Stomach (tissue), 9 donors: ENCODE measurements around the gene CENPO. TPM values are rescaled to one million over a fixed set of nuclear protein-coding genes. Genes with fewer than 3 reads are reported as not detected.

Source experiments
- DNase-seq, 2 donors: peaks; one replicate each; pipeline versions ENCODE4 v3.0.0 to v3.0.0-alpha.2; 2013 to 2019
- H3K27ac ChIP-seq, 5 donors: fragments of 200-600 bp in 4 of 5; sonication (generic) in 4 of 5; one replicate each; pipeline ENCODE4 v1.5.1; 2013 to 2019; ENCODE audit warnings: mild to moderate bottlenecking in 1 of 5, moderate library complexity in 1 of 5
- H3K27me3 ChIP-seq, 3 donors: fragments of 200-600 bp; sonication (generic); one replicate each; pipeline ENCODE4 v1.5.1; 2017 to 2019; ENCODE audit warnings: mixed run types in 1 of 3
- H3K36me3 ChIP-seq, 4 donors: fragments of 200-600 bp; sonication (generic); 1 replicate in 3 of 4; 2 replicates in 1 of 4; pipeline ENCODE4 v1.5.1; 2016 to 2019
- H3K4me1 ChIP-seq, 4 donors: fragments of 200-600 bp; sonication (generic); one replicate each; pipeline ENCODE4 v1.5.1; 2016 to 2019
- H3K4me3 ChIP-seq, 4 donors: fragments of 200-600 bp; sonication (generic) in 3 of 4; one replicate each; pipeline ENCODE4 v1.5.1; 2016 to 2019; ENCODE audit warnings: mild to moderate bottlenecking in 1 of 4
- H3K9me3 ChIP-seq, 4 donors: fragments of 200-600 bp; sonication (generic); one replicate each; pipeline ENCODE4 v1.5.1; 2016 to 2019
- EP300 ChIP-seq: sonication (generic); formaldehyde crosslinking; IDR thresholded peaks from one replicate; pipeline ENCODE4 v1.6.1; 2017; ENCODE audit warnings: antibody characterized with exemption
- POLR2A ChIP-seq, 4 donors: fragments of 450-650 bp; IDR thresholded peaks; one replicate each; pipeline ENCODE4 v1.6.1; 2016; ENCODE audit warnings: antibody characterized with exemption in 4 of 4, control low read depth in 2 of 4, mild to moderate bottlenecking in 1 of 4, moderate library complexity in 1 of 4
- POLR2AphosphoS5 ChIP-seq, 3 donors: sonication (generic); formaldehyde crosslinking; IDR thresholded peaks; one replicate each; pipeline ENCODE4 v1.6.1; 2016; ENCODE audit warnings: antibody characterized with exemption in 3 of 3
- WGBS, 5 donors: extraction: QIAGEN DNeasy Blood & Tissue Kit in 3 of 5; methylation state at CpG; one replicate each; pipeline versions ENCODE4 v1.1.5 to v1.1.7; 2013 to 2018; 5-methylcytosine and 5-hydroxymethylcytosine counted together
- intact Hi-C: fragments of 100-400 bp; cut with DNase I; formaldehyde crosslinking; loops from one replicate; pipeline ENCODE4 v1.15.1; 2023; ENCODE audit warnings: low total_unique reads
- polyA plus RNA-seq, 3 donors: library from polyadenylated mRNA; stranded (reverse); fragments of 200-250 nt; gene quantifications; one replicate each; pipeline ENCODE4 v1.2.3, GENCODE V29; 2013
- total RNA-seq, 5 donors: library from RNA; depleted of rRNA; stranded (reverse); fragments of >200 nt; gene quantifications; one replicate each; pipeline versions ENCODE4 v1.1.0 to v1.2.3, GENCODE V29; 2014 to 2016
- TF ChIP-seq, protein P1 (sequence below), 7 experiments: fragments of 450-650 bp in 4 of 7; fragments of 200-600 bp in 3 of 7; sonication (generic) in 3 of 7; IDR thresholded peaks; one replicate each; pipeline ENCODE4 v1.5.1; 2016 to 2019; ENCODE audit warnings: antibody characterized with exemption in 7 of 7, control low read depth in 2 of 7, mild to moderate bottlenecking in 1 of 7
- donor health status: healthy with polysubstance abuse.
- donor health status: Bipolar disorder and iron deficiency.
- donor health status: healthy.

Gene CENPO
- total and polyA plus RNA-seq, 8 donors = 1.3 to 70.0 (median 5.0) TPM

DNA sequence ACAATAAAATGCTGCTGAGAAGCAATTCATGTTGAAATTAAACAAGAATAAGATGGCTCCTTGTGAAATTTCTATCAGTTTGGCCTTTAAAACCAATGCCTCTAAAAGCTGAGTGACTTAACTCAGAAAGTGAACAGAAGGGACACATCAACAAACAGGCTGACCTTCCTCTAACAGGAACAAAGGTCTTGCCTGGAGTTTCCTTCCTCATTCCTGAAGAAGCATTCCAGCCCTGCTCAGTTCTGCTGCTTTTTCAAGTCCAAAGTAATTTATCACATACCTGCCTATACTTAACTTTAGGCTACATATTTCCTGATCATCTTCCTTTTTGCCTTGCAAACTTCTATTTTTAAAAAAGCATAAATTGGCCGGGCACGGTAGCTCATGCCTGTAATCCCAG lies 14.1 kb upstream of the CENPO start:
- Histone ChIP-seq H3K27ac (no peak overlapping the region), H3K36me3 (no peaks in the 10 kb centered on the region), H3K27me3 (no peaks in the 10 kb centered on the region), H3K9me3 (no peaks in the 10 kb centered on the region), H3K4me3 (no peak overlapping the region), H3K4me1 (no peaks in the 10 kb centered on the region)
- DNase-seq = peak in 1 of 2 donors; percentile 59
- peak in 1 of 3 donors; percentile 16 for TF ChIP-seq POLR2AphosphoS5 (IDR thresholded peaks at IDR 0.05)
- no peak for TF ChIP-seq POLR2A (IDR thresholded peaks at IDR 0.05)
- 52 to 75% (median 58%) methylated on average over 2 of the region's 2 CpGs for WGBS, 5 donors
- intact Hi-C loops = no loop called here

- Histone ChIP-seq H3K27me3 (no peaks in the 10 kb centered on the region), H3K9me3 (no peaks in the 10 kb centered on the region), H3K27ac (no peak overlapping the region), H3K4me3 (no peak overlapping the region), H3K4me1 (no peaks in the 10 kb centered on the region), H3K36me3 (no peaks in the 10 kb centered on the region)
- 86 to 95% (median 90%) methylated on average over 3 of the region's 3 CpGs for WGBS, 5 donors
- intact Hi-C loops = no loop called here
- no peak for DNase-seq
- no peak for TF ChIP-seq POLR2A (IDR thresholded peaks at IDR 0.05)
- TF ChIP-seq EP300 = no peak
Measured at GRCh38 chr2:24783641-24784040, 9.6 kb upstream of the CENPO start.

GRCh38 chr2:24785671-24786321 lies 7.4 kb upstream of the CENPO start:
- Histone ChIP-seq H3K9me3 (no peaks in the 10 kb centered on the region), H3K4me1 (no peaks in the 10 kb centered on the region), H3K27me3 (no peaks in the 10 kb centered on the region), H3K36me3 (peaks cover 0 to 18% (median 12%) of the 10 kb centered on the region in 4 donors), H3K27ac (no peak overlapping the region), H3K4me3 (no peak overlapping the region)
- no peak for TF ChIP-seq POLR2A (IDR thresholded peaks at IDR 0.05)
- no peak for TF ChIP-seq EP300
- TF ChIP-seq, protein P1, sequence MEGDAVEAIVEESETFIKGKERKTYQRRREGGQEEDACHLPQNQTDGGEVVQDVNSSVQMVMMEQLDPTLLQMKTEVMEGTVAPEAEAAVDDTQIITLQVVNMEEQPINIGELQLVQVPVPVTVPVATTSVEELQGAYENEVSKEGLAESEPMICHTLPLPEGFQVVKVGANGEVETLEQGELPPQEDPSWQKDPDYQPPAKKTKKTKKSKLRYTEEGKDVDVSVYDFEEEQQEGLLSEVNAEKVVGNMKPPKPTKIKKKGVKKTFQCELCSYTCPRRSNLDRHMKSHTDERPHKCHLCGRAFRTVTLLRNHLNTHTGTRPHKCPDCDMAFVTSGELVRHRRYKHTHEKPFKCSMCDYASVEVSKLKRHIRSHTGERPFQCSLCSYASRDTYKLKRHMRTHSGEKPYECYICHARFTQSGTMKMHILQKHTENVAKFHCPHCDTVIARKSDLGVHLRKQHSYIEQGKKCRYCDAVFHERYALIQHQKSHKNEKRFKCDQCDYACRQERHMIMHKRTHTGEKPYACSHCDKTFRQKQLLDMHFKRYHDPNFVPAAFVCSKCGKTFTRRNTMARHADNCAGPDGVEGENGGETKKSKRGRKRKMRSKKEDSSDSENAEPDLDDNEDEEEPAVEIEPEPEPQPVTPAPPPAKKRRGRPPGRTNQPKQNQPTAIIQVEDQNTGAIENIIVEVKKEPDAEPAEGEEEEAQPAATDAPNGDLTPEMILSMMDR (IDR thresholded peaks at IDR 0.05) = no peak
- no peak for TF ChIP-seq POLR2AphosphoS5 (IDR thresholded peaks at IDR 0.05)
- DNase-seq = peak in 1 of 2 donors; percentile 30
- 84 to 89% (median 86%) methylated on average over 6 of the region's 6 CpGs for WGBS, 5 donors
- intact Hi-C loops = no loop called here

DNA sequence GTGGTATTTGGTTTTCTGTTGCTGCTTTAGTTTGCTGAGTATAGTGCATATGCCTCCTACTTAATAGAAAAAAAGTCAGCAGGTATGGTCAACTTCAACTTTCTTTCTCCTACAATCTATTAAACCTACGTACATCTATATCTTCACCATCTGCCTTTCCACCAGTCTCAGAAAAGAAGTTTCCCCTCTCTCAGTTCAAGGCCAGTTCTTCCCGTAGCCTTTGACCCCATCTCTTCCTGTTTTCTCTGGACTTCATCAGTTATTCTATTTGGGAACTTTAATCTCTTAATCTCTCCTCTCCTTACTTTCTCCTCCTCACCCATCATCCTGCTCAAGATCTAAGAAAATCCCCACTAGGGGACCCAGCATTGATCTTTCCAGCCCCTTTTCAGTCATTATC lies 5.7 kb upstream of the CENPO start:
- TF ChIP-seq POLR2A (IDR thresholded peaks at IDR 0.05) (no peak), POLR2AphosphoS5 (IDR thresholded peaks at IDR 0.05) (no peak), EP300 (no peak)
- TF ChIP-seq, protein P1 (IDR thresholded peaks at IDR 0.05) = no peak
- no peaks in the 10 kb centered on the region for H3K27me3 ChIP-seq
- no peak overlapping the region for H3K27ac ChIP-seq
- peaks cover 0 to 18% (median 12%) of the 10 kb centered on the region in 4 donors for H3K36me3 ChIP-seq
- H3K4me1 ChIP-seq = peaks cover 0 to 12% (median 8%) of the 10 kb centered on the region in 4 donors
- H3K4me3 ChIP-seq = no peak overlapping the region
- WGBS, 5 donors = 66 to 89% (median 82%) methylated on average over 2 of the region's 2 CpGs
- DNase-seq = no peak
- no peaks in the 10 kb centered on the region for H3K9me3 ChIP-seq
- intact Hi-C loops = no loop called here

GRCh38 chr2:24788816-24789215 lies 4.4 kb upstream of the CENPO start:
- intact Hi-C loops = no loop called here
- WGBS, 5 donors = 56 to 85% (median 78%) methylated on average over 3 of the region's 3 CpGs
- peaks cover 0 to 18% (median 12%) of the 10 kb centered on the region in 4 donors for H3K36me3 ChIP-seq
- H3K27ac ChIP-seq = no peak overlapping the region
- H3K4me3 ChIP-seq = no peak overlapping the region
- peaks cover 4 to 18% (median 14%) of the 10 kb centered on the region in 4 donors for H3K4me1 ChIP-seq
- TF ChIP-seq, protein P1 (IDR thresholded peaks at IDR 0.05) = no peak
- TF ChIP-seq POLR2A (IDR thresholded peaks at IDR 0.05) = no peak
- no peak for TF ChIP-seq POLR2AphosphoS5 (IDR thresholded peaks at IDR 0.05)
- no peak for TF ChIP-seq EP300
- no peaks in the 10 kb centered on the region for H3K27me3 ChIP-seq
- H3K9me3 ChIP-seq = no peaks in the 10 kb centered on the region
- peak in 1 of 2 donors; percentile 20 for DNase-seq
